CD4-positive, CD25-positive, alpha-beta regulatory T cell (primary cell): ENCODE results near the gene MTOR. TPM values are rescaled to one million over a fixed set of nuclear protein-coding genes. Genes with fewer than 3 reads are reported as not detected.
"Not testable (repeated sequence)": the region's sequence is repeated elsewhere in the genome, so short reads cannot be mapped to it uniquely, and the experiment has no call there.

ENCODE experiments used
- ATAC-seq, 2 donors: fragments of 150-1000 bp; cut with Tn5 transposase; one replicate each; pipeline ENCODE4 v1.10.0; 2021; ENCODE audit warnings: low read depth in 2 of 2, moderate number of reproducible peaks in 2 of 2, moderate library complexity in 1 of 2
- DNase-seq, 3 donors: peaks; one replicate each; pipeline versions ENCODE4 v3.0.0 to v3.0.0-alpha.2; 2012 to 2022; ENCODE audit warnings: mixed read lengths in 1 of 3
- H3K27ac ChIP-seq: one replicate; pipeline ENCODE4 v1.7.0; 2013; ENCODE audit warnings: mild to moderate bottlenecking, low read length; ENCODE audit not compliant: insufficient read depth, poor library complexity, severe bottlenecking
- H3K27me3 ChIP-seq: one replicate; pipeline ENCODE4 v1.7.0; 2013; ENCODE audit warnings: low read length; ENCODE audit not compliant: control insufficient read depth, insufficient read depth
- H3K36me3 ChIP-seq: one replicate; pipeline ENCODE4 v1.7.0; 2013; ENCODE audit warnings: mild to moderate bottlenecking, low read length, moderate library complexity; ENCODE audit not compliant: control insufficient read depth, insufficient read depth
- H3K4me1 ChIP-seq: 2 replicates; pipeline ENCODE4 v1.7.0; 2013; ENCODE audit warnings: mild to moderate bottlenecking, low read length; ENCODE audit not compliant: insufficient read depth, control insufficient read depth, poor library complexity, severe bottlenecking
- H3K4me3 ChIP-seq: one replicate; pipeline ENCODE4 v1.7.0; 2013; ENCODE audit warnings: low read depth, mild to moderate bottlenecking, low read length, moderate library complexity
- H3K9me3 ChIP-seq, 2 experiments: 1 replicate in 1 of 2; 2 replicates in 1 of 2; pipeline ENCODE4 v1.7.0; 2013; ENCODE audit warnings: low read length in 2 of 2, mild to moderate bottlenecking in 1 of 2, moderate library complexity in 1 of 2; ENCODE audit not compliant: control insufficient read depth in 2 of 2
- H3K27ac Mint-ChIP-seq, 3 donors: one replicate each; pipeline ENCODE4 v1.8.0; 2020 to 2022; ENCODE audit warnings: mild to moderate bottlenecking in 3 of 3, mixed read lengths in 3 of 3, moderate library complexity in 2 of 3
- H3K27me3 Mint-ChIP-seq: one replicate; pipeline ENCODE4 v1.8.0; 2022; ENCODE audit warnings: mild to moderate bottlenecking, mixed read lengths
- H3K36me3 Mint-ChIP-seq: one replicate; pipeline ENCODE4 v1.8.0; 2020; ENCODE audit warnings: mixed read lengths
- H3K4me1 Mint-ChIP-seq, 4 donors: one replicate each; pipeline ENCODE4 v1.8.0; 2020 to 2022; ENCODE audit warnings: mixed read lengths in 4 of 4, mild to moderate bottlenecking in 1 of 4
- H3K4me3 Mint-ChIP-seq, 4 donors: one replicate each; pipeline ENCODE4 v1.8.0; 2020 to 2022; ENCODE audit warnings: mild to moderate bottlenecking in 4 of 4, mixed read lengths in 4 of 4, moderate library complexity in 3 of 4
- H3K9me3 Mint-ChIP-seq, 7 donors: one replicate each; pipeline ENCODE4 v1.8.0; 2020 to 2022; ENCODE audit warnings: mixed read lengths in 7 of 7, mild to moderate bottlenecking in 3 of 7, moderate library complexity in 2 of 7
- polyA plus RNA-seq, 4 donors: library from polyadenylated mRNA; unstranded; fragments of 300-500 nt; fragmentation: Illumina TruSeq; gene quantifications; one replicate each; pipeline ENCODE4 v1.2.3, GENCODE V29; 2021
- total RNA-seq: library from RNA; stranded (reverse); gene quantifications from one replicate; pipeline ENCODE4 v1.2.3, GENCODE V29; 2022

Gene MTOR
- total and polyA plus RNA-seq, 5 donors from 2014 or later: 3.9 to 48.2 (median 4.7) TPM

DNA sequence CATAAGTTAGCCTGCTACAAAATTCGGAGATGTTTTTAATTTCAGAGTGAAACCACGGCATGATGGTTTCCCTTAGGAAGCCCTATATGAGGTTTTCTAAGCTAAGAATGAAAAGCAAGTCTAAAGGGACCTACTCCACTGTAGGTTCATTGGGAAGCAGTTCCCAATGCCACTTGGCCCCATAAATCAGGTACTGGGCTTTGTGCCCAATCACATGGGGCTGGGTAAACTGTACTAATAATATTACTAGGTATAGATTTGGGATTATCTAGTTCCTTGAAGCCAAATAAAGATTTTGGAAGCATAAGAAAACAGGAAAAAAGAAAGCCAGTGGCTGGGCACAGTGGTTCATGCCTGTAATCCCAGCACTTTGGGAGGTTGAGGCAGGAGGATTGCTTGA is 92.2 kb downstream of the MTOR start:
- Mint-ChIP-seq H3K27ac (peak overlapping the region in 1 of 3 donors; percentile 20), H3K4me3 (no peak overlapping the region)
- peaks cover 20% of the 10 kb centered on the region for H3K36me3 ChIP-seq

DNA sequence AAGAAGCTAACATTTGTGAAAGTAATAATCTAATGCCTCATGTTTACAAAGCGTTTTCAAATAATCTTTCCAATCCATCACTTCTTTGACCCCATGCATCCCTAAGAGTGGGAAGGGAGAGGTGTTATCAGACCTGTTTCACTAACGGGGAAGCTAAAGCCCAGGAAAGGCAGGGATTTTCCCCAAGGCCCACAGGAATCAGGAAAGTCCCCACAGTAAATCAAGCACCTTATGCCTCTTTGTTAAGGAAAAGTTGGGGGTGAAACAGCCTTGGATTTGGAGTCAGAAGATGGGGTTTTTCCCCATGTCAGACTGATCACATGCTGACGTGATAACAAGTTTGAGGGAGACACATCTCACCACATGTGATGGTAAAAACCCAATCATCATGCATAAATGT is 93.1 kb downstream of the MTOR start:
- H3K27ac Mint-ChIP-seq: peak overlapping the region in 1 of 3 donors; percentile 20
- H3K36me3 Mint-ChIP-seq: peaks cover 33% of the 10 kb centered on the region
- Histone ChIP-seq H3K27me3 (no peaks in the 10 kb centered on the region), H3K4me3 (no peak overlapping the region), H3K9me3 (no peaks in the 10 kb centered on the region), H3K36me3 (peaks cover 20% of the 10 kb centered on the region), H3K27ac (no peak overlapping the region), H3K4me1 (no peaks in the 10 kb centered on the region)
- H3K27me3 Mint-ChIP-seq: no peaks in the 10 kb centered on the region
- no peak for DNase-seq
- H3K4me1 Mint-ChIP-seq: peaks cover 0 to 12% (median 3%) of the 10 kb centered on the region in 4 donors
- ATAC-seq: no peak
- no peak overlapping the region for H3K4me3 Mint-ChIP-seq
- H3K9me3 Mint-ChIP-seq: peaks cover 0 to 4% (median 0%) of the 10 kb centered on the region in 7 donors

More for the DNA sequence above, 92.2 kb downstream of the MTOR start:
- Mint-ChIP-seq H3K9me3 (peaks cover 0 to 4% (median 0%) of the 10 kb centered on the region in 7 donors), H3K4me1 (peaks cover 0 to 12% (median 4%) of the 10 kb centered on the region in 4 donors), H3K36me3 (peaks cover 24% of the 10 kb centered on the region), H3K27me3 (no peaks in the 10 kb centered on the region)
- H3K27ac ChIP-seq: no peak overlapping the region
- H3K4me1 ChIP-seq: no peaks in the 10 kb centered on the region
- H3K9me3 ChIP-seq: no peaks in the 10 kb centered on the region
- no peak overlapping the region for H3K4me3 ChIP-seq
- ATAC-seq (no peak), DNase-seq (no peak)
- H3K27me3 ChIP-seq: no peaks in the 10 kb centered on the region

DNA sequence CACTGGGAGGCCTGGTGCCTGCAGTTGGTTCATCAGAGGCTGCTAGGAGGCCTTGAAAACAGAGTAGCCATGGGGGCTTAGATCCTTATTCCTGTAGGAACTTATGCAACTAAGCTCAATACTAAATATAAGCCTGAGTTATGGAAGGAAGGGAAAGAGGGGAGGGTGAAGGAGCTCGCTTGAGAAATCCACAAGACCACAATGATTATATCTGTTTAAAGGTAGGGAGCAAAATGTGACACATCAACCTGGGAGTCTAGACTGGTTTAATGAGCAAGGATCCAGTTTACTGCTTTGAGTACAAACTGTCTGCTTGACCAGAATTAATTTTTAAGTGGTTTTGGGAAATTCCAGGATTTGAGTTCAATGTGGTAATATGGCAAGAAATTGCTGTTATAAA is 93.6 kb downstream of the MTOR start:
- Histone ChIP-seq H3K27ac (no peak overlapping the region), H3K9me3 (no peaks in the 10 kb centered on the region), H3K36me3 (peaks cover 20% of the 10 kb centered on the region), H3K4me1 (no peaks in the 10 kb centered on the region), H3K4me3 (no peak overlapping the region), H3K27me3 (no peaks in the 10 kb centered on the region)
- DNase-seq (no peak), ATAC-seq (no peak)
- H3K4me3 Mint-ChIP-seq: no peak overlapping the region
- H3K4me1 Mint-ChIP-seq: peaks cover 0 to 12% (median 3%) of the 10 kb centered on the region in 4 donors
- H3K36me3 Mint-ChIP-seq: peaks cover 33% of the 10 kb centered on the region
- H3K27ac Mint-ChIP-seq: peak overlapping the region in 2 of 3 donors; percentile 42 to 52
- H3K9me3 Mint-ChIP-seq: peaks cover 0 to 4% (median 0%) of the 10 kb centered on the region in 7 donors
- no peaks in the 10 kb centered on the region for H3K27me3 Mint-ChIP-seq

DNA sequence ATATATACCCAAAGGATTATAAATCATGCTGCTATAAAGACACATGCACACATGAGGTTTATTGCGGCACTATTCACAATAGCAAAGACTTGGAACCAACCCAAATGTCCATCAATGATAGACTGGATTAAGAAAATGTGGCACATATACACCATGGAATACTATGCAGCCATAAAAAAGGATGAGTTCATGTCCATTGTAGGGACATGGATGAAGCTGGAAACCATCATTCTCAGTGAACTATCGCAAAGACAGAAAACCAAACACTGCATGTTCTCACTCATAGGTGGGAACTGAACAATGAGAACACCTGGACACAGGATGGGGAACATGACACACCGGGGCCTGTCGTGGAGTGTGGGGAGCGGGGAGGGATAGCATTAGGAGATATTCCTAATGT is 95.6 kb downstream of the MTOR start:
- not testable (repeated sequence) for H3K27ac ChIP-seq, H3K27me3 Mint-ChIP-seq, H3K9me3 ChIP-seq, H3K4me3 ChIP-seq, H3K27me3 ChIP-seq, DNase-seq, H3K4me3 Mint-ChIP-seq, ATAC-seq, H3K9me3 Mint-ChIP-seq, H3K4me1 ChIP-seq
- H3K27ac Mint-ChIP-seq: peak overlapping the region in 2 of 3 donors; percentile 23 to 38
- peaks cover 39% of the 10 kb centered on the region for H3K36me3 Mint-ChIP-seq
- peaks cover 0 to 12% (median 4%) of the 10 kb centered on the region in 4 donors for H3K4me1 Mint-ChIP-seq
- H3K36me3 ChIP-seq: peaks cover 20% of the 10 kb centered on the region

DNA sequence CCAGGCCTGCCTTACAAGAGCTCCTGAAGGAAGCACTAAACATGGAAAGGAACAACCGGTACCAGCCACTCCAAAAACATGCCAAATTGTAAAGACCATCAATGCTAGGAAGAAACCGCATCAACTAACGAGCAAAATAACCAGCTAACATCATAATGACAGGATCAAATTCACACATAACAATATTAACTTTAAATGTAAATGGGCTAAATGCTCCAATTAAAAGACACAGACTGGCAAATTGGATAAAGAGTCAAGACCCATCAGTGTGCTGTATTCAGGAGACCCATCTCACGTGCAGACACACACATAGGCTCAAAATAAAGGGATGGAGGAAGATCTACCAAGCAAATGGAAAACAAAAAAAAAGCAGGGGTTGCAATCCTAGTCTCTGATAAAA is 99.6 kb downstream of the MTOR start:
- ATAC-seq, H3K36me3 ChIP-seq, H3K27ac Mint-ChIP-seq, H3K4me3 Mint-ChIP-seq, H3K27ac ChIP-seq, DNase-seq, H3K27me3 Mint-ChIP-seq, H3K27me3 ChIP-seq, H3K4me1 ChIP-seq, H3K9me3 ChIP-seq, H3K4me3 ChIP-seq, H3K9me3 Mint-ChIP-seq, H3K4me1 Mint-ChIP-seq: not testable (repeated sequence)
- peaks cover 40% of the 10 kb centered on the region for H3K36me3 Mint-ChIP-seq

DNA sequence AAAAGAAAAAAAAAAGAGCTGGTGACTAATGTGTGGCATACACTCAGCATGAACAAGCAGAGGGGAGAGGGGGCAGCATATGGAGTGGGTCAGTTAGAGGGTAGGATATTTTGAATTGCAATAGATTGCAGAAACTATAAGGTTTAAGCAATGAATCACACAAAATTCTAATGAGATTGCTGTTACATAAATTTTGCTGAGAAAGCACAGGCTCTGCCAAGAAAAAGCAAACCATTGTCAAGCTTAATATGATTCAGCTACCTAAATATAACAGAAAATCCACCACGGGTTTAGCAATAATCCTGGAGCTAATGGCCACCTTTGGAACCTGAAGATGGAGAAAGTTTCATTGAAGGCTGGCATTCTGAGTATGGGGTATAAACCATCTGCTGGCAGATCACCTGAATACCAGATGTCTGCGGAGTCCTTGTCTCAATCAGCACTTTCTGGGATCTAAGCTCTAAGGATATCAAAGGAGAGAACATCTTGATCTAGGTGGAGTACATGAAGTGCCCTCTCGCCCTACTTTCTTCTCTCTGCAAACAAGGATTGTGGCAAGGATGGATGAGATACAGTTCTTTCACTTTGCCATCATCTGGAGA is 103.5 kb downstream of the MTOR start:
- peaks cover 0 to 13% (median 6%) of the 10 kb centered on the region in 4 donors for H3K4me1 Mint-ChIP-seq
- peaks cover 38% of the 10 kb centered on the region for H3K36me3 Mint-ChIP-seq
- no peak for DNase-seq
- Histone ChIP-seq H3K9me3 (no peaks in the 10 kb centered on the region), H3K27me3 (no peaks in the 10 kb centered on the region), H3K27ac (no peak overlapping the region), H3K36me3 (peaks cover 30% of the 10 kb centered on the region), H3K4me3 (no peak overlapping the region), H3K4me1 (no peaks in the 10 kb centered on the region)
- H3K4me3 Mint-ChIP-seq: no peak overlapping the region
- H3K9me3 Mint-ChIP-seq: no peaks in the 10 kb centered on the region
- peak overlapping the region in 2 of 3 donors; percentile 57 to 58 for H3K27ac Mint-ChIP-seq
- H3K27me3 Mint-ChIP-seq: no peaks in the 10 kb centered on the region
- ATAC-seq: no peak

DNA sequence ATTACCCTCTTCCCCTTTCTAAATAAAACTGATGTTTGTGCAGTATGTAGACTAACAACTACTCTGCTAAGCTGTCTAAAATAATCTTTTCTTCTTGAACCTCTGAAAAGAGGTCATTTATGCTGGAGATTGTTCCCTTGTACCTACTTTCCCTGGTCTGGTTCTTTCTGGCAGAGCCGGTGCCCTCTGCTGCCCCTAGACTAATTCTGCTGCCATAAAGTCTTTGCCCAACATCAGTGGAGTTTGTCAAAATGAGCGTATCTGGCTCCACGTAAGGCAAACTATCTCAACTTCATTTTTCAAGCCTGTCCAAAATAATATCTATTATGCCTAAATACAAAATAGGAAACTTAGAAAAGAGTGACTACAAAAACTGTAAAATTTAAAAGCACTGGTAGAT is 104.1 kb downstream of the MTOR start:
- no peak overlapping the region for H3K4me3 ChIP-seq
- no peaks in the 10 kb centered on the region for H3K9me3 Mint-ChIP-seq
- H3K4me1 Mint-ChIP-seq: peaks cover 0 to 13% (median 6%) of the 10 kb centered on the region in 4 donors
- H3K4me1 ChIP-seq: no peaks in the 10 kb centered on the region
- H3K36me3 ChIP-seq: peaks cover 30% of the 10 kb centered on the region
- peak overlapping the region in 2 of 3 donors; percentile 57 to 58 for H3K27ac Mint-ChIP-seq
- H3K27me3 Mint-ChIP-seq: no peaks in the 10 kb centered on the region
- no peaks in the 10 kb centered on the region for H3K9me3 ChIP-seq
- no peaks in the 10 kb centered on the region for H3K27me3 ChIP-seq
- DNase-seq (no peak), ATAC-seq (no peak)
- no peak overlapping the region for H3K27ac ChIP-seq
- H3K36me3 Mint-ChIP-seq: peaks cover 35% of the 10 kb centered on the region
- no peak overlapping the region for H3K4me3 Mint-ChIP-seq

DNA sequence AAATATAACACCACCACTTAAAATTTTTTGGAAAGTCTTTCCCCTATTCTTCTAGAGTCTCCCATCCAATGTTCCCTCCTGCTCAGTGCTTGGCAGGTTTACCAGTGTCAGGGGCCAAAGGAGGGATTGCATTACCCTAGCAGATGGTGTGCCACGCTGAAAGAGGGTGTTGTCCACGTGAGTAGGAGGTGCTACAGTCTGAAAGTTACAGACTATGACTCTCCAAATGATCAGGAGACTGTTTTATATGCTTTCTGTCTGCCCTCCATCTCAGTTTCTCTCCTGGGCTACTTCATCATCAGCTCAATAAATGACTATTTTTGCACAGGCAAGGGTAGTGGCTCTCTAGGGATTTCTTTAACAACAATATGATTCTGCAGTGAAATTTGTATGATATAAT is 104.5 kb downstream of the MTOR start:
- no peaks in the 10 kb centered on the region for H3K9me3 ChIP-seq
- H3K27ac ChIP-seq: no peak overlapping the region
- no peaks in the 10 kb centered on the region for H3K4me1 ChIP-seq
- H3K4me1 Mint-ChIP-seq: peaks cover 0 to 13% (median 5%) of the 10 kb centered on the region in 4 donors
- no peaks in the 10 kb centered on the region for H3K27me3 Mint-ChIP-seq
- H3K9me3 Mint-ChIP-seq: no peaks in the 10 kb centered on the region
- peak overlapping the region in 2 of 3 donors; percentile 57 to 58 for H3K27ac Mint-ChIP-seq
- DNase-seq (no peak), ATAC-seq (no peak)
- H3K4me3 ChIP-seq: no peak overlapping the region
- no peak overlapping the region for H3K4me3 Mint-ChIP-seq
- H3K36me3 Mint-ChIP-seq: peaks cover 39% of the 10 kb centered on the region
- H3K36me3 ChIP-seq: peaks cover 34% of the 10 kb centered on the region
- H3K27me3 ChIP-seq: no peaks in the 10 kb centered on the region
